Stimulated activated naive CD4-positive, alpha-beta T cell (primary cell): ENCODE results near the gene CEP104.

ENCODE experiments used
- DNase-seq, 6 experiments: peaks; one replicate each; lab custom pipeline; 2025; lab: John Stamatoyannopoulos, UW

Gene CEP104

DNA sequence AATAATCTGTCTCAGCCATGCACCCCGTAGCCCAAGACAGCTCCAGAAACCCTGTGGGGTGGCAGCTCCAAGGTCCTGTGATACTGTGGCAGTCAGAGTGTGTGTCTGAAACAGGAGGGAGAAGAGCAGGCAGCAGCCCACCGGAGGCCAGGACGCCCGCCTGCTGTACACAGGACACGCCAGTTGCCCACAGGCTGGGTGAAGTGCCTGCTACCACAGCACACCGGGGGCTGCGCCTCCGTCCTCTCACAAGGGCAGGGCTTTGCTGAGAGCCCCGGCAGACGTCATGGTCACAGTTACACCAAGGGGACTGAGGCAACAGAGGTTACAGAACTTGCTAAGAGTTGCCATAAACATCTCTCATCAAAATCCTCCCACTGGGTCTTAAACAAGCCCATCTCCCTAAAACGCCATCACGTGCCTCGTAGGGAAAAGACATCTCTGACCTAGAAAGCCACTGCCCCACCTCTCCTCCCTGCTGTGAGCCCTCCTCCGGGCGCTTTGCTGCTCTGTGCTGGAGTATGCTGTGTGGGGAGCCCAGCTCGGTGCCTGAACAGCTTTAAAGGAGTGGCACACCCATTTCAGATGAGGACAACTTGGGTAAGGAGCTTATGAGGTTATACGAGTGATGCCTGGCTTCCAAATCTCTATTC, 37.7 kb upstream of the CEP104 start:
- no peak for DNase-seq

DNA sequence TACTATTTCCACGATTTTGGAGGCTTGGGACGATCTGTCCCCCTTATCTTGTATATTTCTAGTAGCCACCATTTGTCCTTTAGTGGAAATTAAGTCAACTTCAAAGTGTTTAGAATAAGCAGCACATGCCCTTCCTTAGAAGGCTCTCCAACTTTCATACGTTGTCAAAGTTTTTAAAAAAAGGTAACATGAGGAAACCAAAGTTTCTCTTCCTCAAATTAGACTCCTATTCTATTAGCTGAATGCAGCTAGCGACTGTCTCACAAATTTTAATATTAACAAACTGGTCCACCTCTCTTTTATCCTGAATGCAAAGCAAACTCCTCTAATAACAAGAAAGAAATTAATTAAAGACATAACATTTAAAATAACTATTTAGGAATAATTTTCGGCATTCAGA, 36.2 kb upstream of the CEP104 start:
- DNase-seq: no peak

DNA sequence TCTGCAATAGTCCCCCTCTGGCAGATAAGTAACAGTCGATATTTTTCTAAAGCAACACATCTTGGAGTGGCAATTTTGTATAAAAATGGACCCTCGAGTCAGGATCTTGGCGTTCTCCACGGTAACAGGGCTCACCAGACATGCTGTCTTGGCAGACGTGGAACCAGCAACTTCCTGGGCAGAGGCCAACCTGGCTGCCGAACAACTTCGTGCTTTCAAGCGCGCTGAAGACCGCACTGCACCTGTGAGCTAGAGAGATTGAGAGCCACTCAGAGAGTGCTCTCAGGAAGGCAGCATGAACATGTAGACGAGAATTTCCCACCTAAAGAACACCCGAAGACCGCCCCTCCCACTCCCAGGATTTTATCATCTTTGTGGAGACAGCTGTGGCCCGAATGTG, 35.7 kb upstream of the CEP104 start:
- DNase-seq: no peak

DNA sequence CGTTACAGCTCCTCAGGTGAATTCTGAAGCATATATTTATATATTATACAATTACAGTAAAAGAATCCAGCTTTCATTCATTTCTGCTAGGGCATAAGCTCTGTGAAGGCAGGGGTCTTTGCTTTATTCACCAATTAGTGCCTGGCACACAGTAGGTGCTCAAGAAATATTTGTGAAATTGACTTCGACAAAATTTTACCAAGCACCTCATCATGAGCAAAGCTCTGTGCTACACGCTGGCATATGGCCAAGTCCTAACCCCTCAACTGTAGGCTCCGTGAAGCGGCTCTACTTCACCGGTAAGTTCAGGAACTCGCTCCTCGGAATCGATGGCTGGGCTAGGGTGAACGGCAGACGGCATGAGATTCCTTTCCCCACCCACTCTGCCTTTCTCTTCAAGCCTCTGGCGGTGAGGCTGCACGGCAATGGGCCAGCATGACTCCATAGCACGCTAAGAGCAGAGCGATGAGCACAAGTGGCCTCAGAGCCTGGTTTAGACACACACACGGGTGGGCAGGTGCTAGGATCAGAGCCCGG, 34.4 kb upstream of the CEP104 start:
- DNase-seq: no peak

DNA sequence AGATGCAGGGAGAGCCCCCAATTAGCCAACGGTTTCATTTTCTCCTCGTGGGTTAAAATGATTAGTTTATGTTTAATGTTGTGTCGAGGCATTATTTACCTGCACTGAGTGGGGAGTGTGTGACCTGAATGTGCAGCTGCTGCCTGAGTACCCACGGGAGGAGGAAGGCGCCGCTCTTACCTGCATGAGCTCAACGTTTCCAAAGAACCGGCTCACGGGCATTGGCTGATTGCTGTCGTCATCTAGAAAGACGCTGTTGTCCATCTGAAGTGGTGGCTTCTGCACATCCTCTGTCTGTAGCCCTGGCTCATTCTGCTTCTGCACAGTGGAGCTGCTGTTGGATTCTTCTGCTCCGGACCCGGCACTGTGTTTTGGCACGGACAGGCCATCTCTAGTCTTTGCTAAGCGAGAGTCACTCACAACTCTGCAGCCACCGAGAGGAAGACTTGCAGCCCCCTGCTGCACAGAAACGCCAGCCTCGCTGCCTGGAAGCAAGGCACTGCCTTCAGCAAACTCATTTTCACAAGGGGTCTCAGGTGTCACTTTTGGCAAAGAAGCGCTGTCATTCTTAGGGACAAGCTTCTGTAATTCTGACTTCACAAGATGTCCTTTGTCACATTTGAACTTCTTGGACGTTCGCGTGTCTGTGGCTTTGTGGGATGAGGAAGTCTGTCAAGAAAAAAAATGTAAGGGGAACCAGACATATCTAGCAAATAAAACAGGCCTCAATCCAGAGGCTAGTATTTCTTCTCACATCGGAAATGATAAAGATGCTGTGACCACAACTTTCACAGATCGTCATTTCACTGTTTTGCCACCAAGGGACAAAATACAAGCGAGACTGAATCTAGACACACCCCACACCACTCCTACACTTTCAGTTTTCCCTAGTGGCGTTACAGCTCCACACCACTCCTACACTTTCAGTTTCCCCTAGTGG, 33.6 kb upstream of the CEP104 start:
- no peak for DNase-seq

DNA sequence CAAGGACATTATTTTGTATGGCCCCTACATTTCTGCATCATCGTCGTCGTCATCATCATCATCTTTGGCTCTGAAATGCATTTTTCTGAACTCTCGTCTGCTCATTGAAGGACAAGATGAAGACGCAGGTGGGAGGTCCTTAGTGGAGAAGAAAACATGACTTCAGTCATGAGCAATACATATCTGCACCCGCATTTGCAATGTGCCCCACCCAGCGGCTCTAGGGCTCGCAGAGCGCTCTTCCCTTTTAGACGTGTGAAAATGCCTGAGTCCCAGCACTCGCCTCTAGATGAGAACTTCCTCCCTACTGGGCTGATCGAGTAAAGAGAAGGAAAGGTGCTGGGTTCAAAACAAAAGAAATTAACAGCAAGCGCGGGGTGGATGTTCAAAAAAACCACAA, 32.9 kb upstream of the CEP104 start:
- DNase-seq: no peak

DNA sequence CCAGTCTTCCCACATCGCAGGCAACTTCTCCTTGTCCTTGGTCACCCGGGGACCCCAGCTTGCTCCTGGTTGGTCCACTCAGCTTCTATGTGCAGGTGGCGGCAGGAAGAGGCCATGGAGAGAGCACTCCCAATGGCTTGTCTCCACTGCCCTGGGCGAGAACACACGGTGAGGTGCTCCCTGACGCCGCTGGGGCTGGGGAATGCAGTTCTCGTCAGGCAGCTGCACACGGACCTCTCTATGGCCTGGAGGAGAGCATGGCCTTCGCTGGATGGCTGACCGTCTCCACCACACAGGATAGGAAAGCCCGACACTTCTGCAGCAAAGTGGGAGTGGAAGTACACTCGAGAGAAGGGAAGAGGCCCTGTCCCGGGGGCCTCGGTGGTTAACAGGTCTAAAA, 31.3 kb upstream of the CEP104 start:
- DNase-seq: no peak

DNA sequence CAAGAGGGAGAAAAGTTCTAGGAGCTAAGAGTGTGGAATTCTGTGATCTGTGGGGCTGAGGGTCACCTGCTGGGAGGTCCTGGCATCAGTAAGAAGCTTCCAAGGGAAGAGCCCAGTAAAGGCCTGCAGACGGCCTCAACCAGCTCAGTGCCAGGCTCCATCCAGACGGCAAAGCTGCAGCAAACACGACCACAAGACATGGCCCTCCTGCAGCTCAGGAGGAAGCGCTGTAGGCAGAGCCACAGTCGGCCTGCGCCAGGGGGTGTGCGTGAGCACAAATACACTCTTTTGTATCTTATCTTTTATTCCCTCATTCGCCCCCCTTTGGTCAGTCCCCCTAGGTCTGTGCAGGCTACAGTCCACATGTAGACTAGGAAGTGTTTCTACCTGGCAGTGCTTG, 29.7 kb upstream of the CEP104 start:
- no peak for DNase-seq

DNA sequence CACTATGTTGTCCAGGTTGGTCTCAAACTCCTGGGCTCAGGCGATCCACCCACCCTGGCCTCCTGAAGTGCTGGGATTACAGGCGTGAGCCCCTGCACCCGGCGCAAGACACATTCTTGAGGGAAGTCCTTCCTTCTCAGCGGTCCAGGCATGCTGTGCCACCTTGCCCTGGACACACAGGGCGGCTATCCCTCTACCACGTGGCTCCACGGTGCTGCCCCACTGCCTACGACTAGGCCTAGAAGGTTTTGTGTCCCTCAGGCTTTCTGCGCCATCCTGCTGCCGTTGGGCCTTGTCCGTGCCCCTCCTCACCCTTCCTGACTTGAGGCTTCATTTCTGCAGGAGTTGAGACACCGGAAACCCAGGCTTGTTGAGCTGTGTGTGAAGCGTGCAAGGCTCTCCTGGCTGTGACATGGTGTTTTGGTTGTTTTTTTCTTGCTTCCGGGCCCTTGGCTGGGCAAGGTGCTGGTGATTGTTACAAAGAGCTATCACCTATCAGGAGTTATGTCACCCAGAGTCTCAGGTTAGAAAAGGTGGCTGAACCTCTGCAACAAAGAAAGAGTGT, 29.2 kb upstream of the CEP104 start:
- no peak for DNase-seq

DNA sequence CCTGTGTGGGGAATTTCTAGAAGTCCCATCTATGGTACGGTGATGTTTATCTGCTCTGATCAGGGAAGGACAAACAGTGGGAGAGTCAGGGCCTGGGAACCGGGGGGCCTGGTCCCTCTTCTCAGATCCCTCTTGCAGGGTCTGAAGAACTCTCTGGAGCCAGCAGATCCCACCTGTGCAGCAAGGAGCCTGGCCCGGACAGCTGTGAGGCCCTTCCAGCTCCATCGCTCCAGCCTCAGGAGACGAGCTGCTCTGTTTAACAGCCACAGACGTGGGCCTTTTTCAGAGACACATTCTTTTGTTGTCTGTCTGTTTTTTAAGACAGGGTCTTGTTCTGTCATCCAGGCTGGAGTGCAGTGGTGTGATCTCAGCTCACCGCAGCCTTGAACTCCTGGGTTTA, 28.6 kb upstream of the CEP104 start:
- no peak for DNase-seq

DNA sequence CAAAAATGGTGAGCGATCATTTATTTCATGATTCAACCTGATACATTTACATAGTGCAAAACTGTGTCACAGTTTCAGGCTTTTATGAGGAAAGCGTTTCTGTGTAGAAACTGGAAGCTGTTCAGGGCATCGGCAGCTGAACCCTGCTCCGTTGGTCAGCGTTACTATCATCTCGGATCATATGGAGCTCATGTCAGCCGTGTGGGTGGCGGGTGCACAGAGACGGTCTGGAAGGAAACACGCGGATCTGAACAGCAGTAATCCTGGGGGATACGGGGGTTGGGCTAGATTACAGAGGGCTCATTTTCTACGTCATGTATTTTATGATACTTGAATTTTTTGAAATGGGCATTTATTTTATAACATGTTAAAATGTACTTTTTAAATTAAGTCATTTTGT, 28.0 kb upstream of the CEP104 start:
- DNase-seq: no peak

DNA sequence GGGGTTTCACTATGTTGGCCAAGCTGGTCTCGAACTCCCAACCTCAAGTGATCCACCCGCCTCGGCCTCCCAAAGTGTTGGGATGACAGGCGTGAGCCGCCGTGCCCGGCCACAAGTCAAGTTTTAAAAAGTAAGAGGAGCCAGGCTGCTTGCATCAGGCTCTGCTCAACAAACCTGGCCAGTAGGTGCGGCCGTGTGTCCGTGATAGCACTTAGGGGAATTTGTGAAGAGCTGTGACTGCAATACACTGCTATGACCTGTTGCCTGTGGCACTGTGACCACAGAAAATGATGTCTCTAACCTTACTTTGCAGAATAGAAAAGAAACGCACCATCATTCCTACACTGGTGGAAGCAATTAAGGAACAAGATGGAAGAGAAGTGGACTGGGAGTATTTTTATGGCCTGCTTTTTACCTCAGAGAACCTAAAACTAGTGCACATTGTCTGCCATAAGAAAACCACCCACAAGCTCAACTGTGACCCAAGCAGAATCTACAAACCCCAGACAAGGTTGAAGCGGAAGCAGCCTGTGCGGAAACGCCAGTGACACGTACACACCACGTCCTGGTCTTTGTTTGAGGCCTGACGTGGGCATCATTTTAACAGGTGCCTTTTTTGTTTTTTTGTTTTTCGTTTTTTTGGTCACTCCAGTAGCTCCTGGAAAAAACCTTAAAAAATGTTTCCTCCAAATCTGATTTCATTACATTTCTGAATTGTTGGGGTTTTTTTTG, 26.3 kb upstream of the CEP104 start:
- no peak for DNase-seq

DNA sequence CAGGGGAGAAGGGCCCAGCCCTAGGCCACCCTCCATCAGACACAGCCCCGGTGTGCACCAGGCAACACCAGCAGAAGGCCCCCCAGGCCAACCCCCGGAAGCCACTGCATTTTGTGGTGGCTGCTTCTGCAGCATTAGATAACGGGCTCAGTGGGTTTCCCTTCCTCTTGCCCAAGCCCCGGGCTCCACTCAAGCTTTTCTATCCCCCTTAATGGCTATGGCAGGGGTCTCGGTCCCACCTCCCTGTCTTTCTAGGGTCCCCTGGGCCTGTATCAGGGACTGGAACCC, 24.1 kb upstream of the CEP104 start:
- DNase-seq: no peak

DNA sequence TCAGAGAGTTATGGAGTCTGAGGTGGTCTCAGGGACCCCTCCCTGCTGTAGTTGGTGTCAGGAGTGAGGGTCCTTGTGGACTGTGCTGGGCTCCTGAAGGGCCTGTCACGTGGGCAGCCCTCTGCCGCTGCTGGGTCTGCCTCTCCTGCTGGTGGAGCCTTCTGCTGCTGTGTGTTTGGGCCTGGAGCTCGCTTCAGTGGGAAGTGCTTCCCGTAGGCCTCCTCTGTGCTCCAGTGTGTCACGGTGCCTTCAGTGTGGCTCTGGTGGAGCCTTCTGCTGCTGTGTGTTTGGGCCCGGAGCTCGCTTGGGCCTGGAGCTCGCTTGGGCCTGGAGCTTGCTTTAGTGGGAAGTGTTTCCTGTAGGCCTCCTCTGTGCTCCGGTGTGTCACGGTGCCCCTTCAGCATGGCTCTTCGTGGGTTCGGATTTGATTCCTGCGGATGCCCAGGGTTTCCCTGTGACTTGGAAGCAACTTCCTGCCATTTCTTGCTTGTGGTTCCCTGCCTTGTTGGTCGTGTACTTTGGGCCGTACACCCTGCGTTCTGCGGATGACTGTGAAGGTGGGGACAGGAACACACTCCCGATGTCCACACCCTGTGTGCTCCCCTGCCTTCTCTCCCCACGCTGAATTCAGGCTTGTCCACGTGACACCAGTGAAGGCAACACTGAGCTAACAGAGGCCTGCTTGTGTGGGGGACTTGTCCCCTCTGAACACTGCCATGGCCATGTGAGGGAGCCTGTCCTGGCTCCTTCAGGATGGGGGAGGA, 23.6 kb upstream of the CEP104 start:
- no peak for DNase-seq

DNA sequence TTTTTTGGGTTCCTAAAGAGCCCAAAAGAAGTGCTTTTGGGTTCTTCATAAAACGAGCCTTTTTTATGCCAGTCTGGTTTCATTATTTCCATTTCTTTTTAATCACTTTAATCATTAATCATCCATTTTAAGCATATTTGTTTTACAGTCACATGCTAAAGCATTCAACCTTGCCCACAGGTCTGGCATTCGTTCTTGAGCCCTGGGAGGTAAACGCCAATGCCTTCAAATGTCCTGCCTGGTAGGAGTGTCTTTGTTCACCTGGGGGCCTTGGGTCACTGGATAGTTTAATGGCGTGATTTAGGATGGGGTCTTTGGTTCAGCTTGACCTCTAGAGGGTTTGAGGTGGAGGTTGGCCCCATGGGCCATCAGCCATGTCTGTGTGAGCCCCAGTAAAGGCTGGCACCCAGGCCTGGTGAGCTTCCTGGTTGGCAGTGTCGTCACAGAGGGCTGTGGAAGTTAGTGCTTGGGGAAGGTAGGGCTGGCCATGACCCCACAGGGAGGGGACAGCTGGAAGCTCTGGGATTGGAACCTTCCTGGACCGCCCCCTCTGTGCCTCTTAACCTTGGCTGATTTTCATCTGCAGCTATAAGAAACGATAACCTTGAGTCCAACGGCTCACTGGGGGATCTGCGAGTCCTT, 22.9 kb upstream of the CEP104 start:
- no peak for DNase-seq

DNA sequence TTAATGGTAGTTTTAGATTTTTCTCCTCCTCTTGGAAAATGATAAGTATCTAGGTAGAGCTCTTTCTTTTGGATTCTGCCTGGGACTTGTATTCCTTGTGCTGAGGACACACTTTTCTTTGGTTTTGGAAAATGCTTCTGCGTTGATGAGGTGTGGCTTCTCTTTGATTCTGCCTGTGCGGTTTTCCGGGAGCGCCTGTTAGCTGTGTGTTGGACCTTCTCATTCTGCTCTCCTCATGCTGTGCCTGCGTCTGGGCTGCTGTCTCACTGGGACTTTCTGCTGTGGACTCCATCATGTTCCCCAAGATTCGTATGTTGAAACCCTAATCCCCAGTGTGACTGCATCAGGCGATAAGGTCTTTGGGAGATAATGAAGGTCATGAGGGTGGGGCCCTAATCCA, 22.1 kb upstream of the CEP104 start:
- DNase-seq: no peak

DNA sequence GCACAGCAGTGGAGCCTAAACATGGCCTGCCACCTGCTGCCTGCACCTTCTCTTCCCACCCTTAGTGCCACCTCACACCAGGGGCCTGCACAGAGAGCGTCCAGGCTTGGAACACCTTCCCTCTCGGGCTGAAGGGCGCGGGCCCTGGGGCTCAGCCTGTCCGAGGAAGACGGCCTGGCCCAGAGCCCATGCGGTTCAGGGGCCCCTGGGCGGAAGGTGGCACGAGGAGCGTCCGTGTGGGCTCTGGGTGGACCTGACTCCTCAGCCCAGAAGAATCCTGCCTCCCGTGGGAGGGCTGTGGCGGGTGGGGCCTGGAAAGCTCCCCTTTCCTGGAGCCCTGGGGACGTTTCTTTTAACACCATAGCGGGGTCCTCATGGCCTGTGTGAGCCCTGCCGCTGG, 19.7 kb upstream of the CEP104 start:
- DNase-seq: no peak

DNA sequence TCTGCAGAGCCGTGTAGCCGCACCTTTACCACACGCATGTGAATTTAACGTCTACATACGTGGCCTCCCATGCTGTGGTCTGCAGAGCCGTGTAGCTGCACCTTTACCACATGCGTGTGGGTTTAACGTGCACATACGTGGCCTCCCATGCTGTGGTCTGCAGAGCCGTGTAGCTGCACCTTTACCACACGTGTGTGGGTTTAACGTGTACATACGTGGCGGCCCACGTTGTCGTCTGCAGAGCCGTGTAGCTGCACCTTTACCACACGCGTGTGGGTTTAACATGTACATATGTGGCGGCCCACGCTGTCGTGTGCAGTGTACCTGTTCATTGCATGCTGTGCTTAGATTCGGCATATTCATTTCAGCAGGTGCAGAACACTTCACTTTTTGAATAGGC, 17.7 kb upstream of the CEP104 start:
- no peak for DNase-seq

DNA sequence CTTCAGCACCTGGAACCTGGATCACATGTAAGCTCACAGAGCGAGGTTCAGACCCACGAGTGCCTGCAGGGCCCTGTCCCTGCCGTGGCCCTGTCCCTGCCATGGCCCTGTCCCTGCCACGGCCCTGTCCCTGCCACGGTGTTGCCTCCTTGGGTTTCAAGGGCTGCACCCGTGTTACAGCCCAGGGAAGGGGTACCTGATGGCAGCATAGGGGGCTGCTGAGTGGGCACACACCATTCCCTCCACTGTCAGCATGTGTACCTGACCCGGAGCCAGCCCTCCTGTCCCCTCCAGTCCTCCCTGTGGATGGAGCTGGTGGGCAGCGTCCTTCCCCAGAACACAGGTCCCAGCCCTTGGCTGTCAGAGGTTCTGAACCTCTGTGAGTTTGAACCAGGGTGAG, 15.5 kb upstream of the CEP104 start:
- DNase-seq: no peak

DNA sequence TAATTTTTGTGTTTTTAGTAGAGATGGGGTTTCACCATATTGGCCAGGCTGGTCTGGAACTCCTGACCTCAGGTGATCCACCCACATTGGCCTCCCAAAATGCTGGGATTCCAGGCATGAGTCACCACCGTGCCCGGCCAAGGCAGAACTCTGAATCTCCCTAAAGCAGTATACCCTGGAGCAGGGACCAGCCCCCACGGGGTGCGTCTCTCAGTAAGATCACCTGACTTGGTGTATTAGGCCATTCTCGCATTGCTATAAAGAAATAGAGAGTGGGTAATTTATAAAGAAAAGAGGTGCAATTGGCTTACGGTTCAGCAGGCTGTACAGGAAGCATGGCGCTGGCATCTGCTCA, 14.4 kb upstream of the CEP104 start:
- DNase-seq: no peak

DNA sequence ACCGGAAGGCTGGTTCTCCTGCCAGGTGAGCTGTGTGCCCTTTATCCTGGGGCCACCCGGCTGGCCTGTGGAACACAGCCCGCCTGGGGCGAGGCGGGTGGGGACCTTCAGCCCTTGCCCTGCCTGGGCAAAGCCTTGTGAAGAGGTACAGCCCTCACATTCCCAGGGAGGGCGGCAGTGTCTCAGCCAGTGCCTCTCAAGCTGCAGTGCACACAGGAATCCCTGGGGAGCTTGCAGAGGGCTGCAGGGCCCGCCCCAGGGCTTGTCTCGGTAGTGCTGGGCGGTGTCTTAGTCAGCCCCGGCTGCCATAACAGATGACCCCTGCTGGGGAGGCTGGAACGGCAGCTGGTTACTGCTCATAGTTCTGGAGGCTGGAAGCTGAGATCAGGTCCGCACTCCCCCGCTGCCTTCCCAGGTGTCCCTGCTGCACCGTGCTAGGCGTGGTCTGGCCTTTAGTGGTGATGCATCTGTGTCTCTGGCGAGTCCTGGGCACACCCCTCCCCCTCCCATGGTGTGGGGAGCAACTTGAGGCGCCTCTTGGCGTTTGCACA, 12.8 kb upstream of the CEP104 start:
- no peak for DNase-seq
